K562 (cell line): ENCODE measurements around the gene CACNA1C. TPM values are rescaled to one million over a fixed set of nuclear protein-coding genes. Genes with fewer than 3 reads are reported as not detected.

ENCODE experiments used
- ATAC-seq: fragments of 200-7000 bp; cut with Tn5 transposase; 3 replicates; pipeline ENCODE4 v1.9.1; 2020; ENCODE audit warnings: moderate library complexity
- BruUV-seq: library from RNA; stranded (reverse); fragments of 400-500 nt; replicated peaks from 2 replicates; lab custom pipeline; 2021; lab: Mats Ljungman, UMichigan
- CTCF ChIA-PET: fragments of 300-600 bp; formaldehyde crosslinking; extraction: SDS; loops from one replicate; lab custom pipeline; 2021; ENCODE audit warnings: low intra/inter-chr PET ratio; lab: Yijun Ruan, JAX
- POLR2A ChIA-PET: fragments of 300-600, 350-650 bp; sonication (Branson Sonifier 250); formaldehyde crosslinking; extraction: SDS; loops from one replicate; lab custom pipeline; 2021; ENCODE audit warnings: antibody characterized with exemption, inconsistent platforms; lab: Yijun Ruan, JAX
- DNase-seq, 4 experiments: peaks; one replicate each; pipeline versions ENCODE4 v3.0.0 to v3.0.0-alpha.2; 2011 to 2018; ENCODE audit warnings: low spot score in 3 of 4, mixed read lengths in 3 of 4; ENCODE audit errors: extremely low read depth in 1 of 4
- FAIRE-seq: peaks from 2 replicates; lab custom pipeline; 2011; peaks lifted over from hg19 to GRCh38; lab: Jason Lieb, UNC
- H2AFZ ChIP-seq: 2 replicates; pipeline ENCODE4 v1.6.0; 2011; ENCODE audit warnings: low read depth, low read length, control low read depth, inconsistent platforms
- H3K27ac ChIP-seq: fragments of 200-600 bp; 3 replicates; pipeline ENCODE4 v1.8.0; 2011; ENCODE audit warnings: low read depth, mild to moderate bottlenecking, control low read depth, inconsistent platforms, low read length, moderate library complexity, mixed read lengths; ENCODE audit errors: extremely low read depth
- H3K27me3 ChIP-seq, 2 experiments: fragments of 300-600 bp in 1 of 2; 2 replicates in 1 of 2; 3 replicates in 1 of 2; pipeline versions ENCODE4 v1.6.0 to v1.8.0; 2011; ENCODE audit warnings: inconsistent platforms in 2 of 2, low read length in 2 of 2, mild to moderate bottlenecking in 1 of 2, mixed read lengths in 1 of 2, moderate library complexity in 1 of 2; ENCODE audit not compliant: control insufficient read depth in 2 of 2, insufficient read depth in 2 of 2
- H3K36me3 ChIP-seq: fragments of 300-600 bp; 3 replicates; pipeline ENCODE4 v1.8.0; 2011; ENCODE audit warnings: mild to moderate bottlenecking, low read length, inconsistent platforms; ENCODE audit not compliant: control insufficient read depth, insufficient read depth
- H3K4me1 ChIP-seq, 2 experiments: fragments of 200-600 bp in 1 of 2; replicated peaks in 1 of 2; 2 replicates in 1 of 2; 3 replicates in 1 of 2; pipeline versions ENCODE4 v1.5.1 to v1.8.0; 2011; ENCODE audit warnings: inconsistent platforms in 2 of 2, low read length in 2 of 2, mild to moderate bottlenecking in 1 of 2, mixed read lengths in 1 of 2, moderate library complexity in 1 of 2; ENCODE audit not compliant: control insufficient read depth in 2 of 2, insufficient read depth in 2 of 2
- H3K4me2 ChIP-seq: 2 replicates; pipeline ENCODE4 v1.6.1; 2011; ENCODE audit warnings: low read length, control low read depth, inconsistent platforms, mixed read lengths; ENCODE audit not compliant: insufficient read depth
- H3K4me3 ChIP-seq: fragments of 200-600 bp; sonication (generic), shearing (Covaris generic); 2 replicates; pipeline ENCODE4 v1.5.1; 2016; ENCODE audit warnings: control low read depth, inconsistent platforms
- H3K79me2 ChIP-seq: fragments of 200-600 bp; 3 replicates; pipeline ENCODE4 v1.8.0; 2011; ENCODE audit warnings: low read length, inconsistent platforms; ENCODE audit not compliant: control insufficient read depth, insufficient read depth
- H3K9ac ChIP-seq, 2 experiments: 2 replicates each; pipeline versions ENCODE4 v1.6.0 to v1.6.1; 2011; ENCODE audit warnings: low read depth in 2 of 2, low read length in 2 of 2, control low read depth in 1 of 2, inconsistent platforms in 1 of 2, mild to moderate bottlenecking in 1 of 2, mixed read lengths in 1 of 2; ENCODE audit not compliant: insufficient read depth in 1 of 2
- H3K9me1 ChIP-seq: one replicate; pipeline ENCODE4 v1.6.0; 2011; ENCODE audit warnings: inconsistent platforms, mild to moderate bottlenecking, low read length, moderate library complexity; ENCODE audit not compliant: control insufficient read depth, insufficient read depth
- H3K9me3 ChIP-seq: replicated peaks from 2 replicates; pipeline ENCODE4 v1.5.1; 2011; ENCODE audit warnings: low read depth, low read length, inconsistent platforms; ENCODE audit not compliant: control insufficient read depth, insufficient read depth
- H4K20me1 ChIP-seq: replicated peaks from 2 replicates; pipeline ENCODE4 v1.6.1; 2011; ENCODE audit warnings: low read length, inconsistent platforms, mixed read lengths; ENCODE audit not compliant: control insufficient read depth, insufficient read depth
- GABPB2 ChIP-seq: fragments of 250-450 bp; sonication (Bioruptor Pico); conservative IDR thresholded peaks from 2 replicates; pipeline ENCODE4 v1.5.1; 2021; ENCODE audit warnings: mild to moderate bottlenecking
- RB1 ChIP-seq: fragments of 450-650 bp; IDR thresholded peaks from 2 replicates; pipeline ENCODE4 v1.6.1; 2017; ENCODE audit warnings: low read depth, mild to moderate bottlenecking
- RFX1 ChIP-seq: fragments of 450-650 bp; IDR thresholded peaks from 2 replicates; pipeline ENCODE4 v1.6.1; 2016; ENCODE audit warnings: mild to moderate bottlenecking, moderate library complexity
- SMARCB1 ChIP-seq: IDR thresholded peaks from 2 replicates; pipeline ENCODE4 v1.6.1; 2011; ENCODE audit warnings: improper control_type of control experiment, low read depth; ENCODE audit not compliant: insufficient read length
- SOX6 ChIP-seq: fragments of 450-650 bp; IDR thresholded peaks from 2 replicates; pipeline ENCODE4 v1.6.1; 2014; ENCODE audit warnings: mild to moderate bottlenecking
- TARDBP ChIP-seq: fragments of 450-650 bp; IDR thresholded peaks from 2 replicates; pipeline ENCODE4 v1.6.1; 2016
- XRCC4 ChIP-seq: IDR thresholded peaks from one replicate; pipeline ENCODE4 v1.6.1; 2011; ENCODE audit not compliant: insufficient read depth, insufficient read length; ENCODE audit errors: extremely low read depth
- ZBTB1 ChIP-seq: sonication (generic); formaldehyde crosslinking; IDR thresholded peaks from 2 replicates; pipeline ENCODE4 v1.8.1; 2023; ENCODE audit warnings: missing genetic modification reagents, low read depth, mild to moderate bottlenecking, borderline replicate concordance
- ZFP30 ChIP-seq: fragments of 250-450 bp; sonication (Bioruptor Pico); IDR thresholded peaks from 2 replicates; pipeline ENCODE4 v1.8.0; 2022; ENCODE audit warnings: moderate library complexity, mild to moderate bottlenecking, inconsistent platforms, borderline replicate concordance
- ZFX ChIP-seq: sonication (generic); formaldehyde crosslinking; IDR thresholded peaks from 2 replicates; pipeline ENCODE4 v1.8.0; 2022; ENCODE audit warnings: mild to moderate bottlenecking, missing genetic modification reagents, moderate library complexity
- WGBS: fragments of 100-300 bp; shearing (Covaris generic); methylation state at CpG from one replicate; pipeline ENCODE4 v1.1.6; 2016; ENCODE audit warnings: low coverage, mixed read lengths; ENCODE audit not compliant: insufficient coverage; ENCODE audit errors: missing lambda C conversion rate; 5-methylcytosine and 5-hydroxymethylcytosine counted together
- in situ Hi-C: fragments of 300-500 bp; cut with MboI; formaldehyde crosslinking; loops from 4 replicates; pipeline ENCODE4 v1.15.0; 2018; ENCODE audit warnings: inconsistent platforms, mixed read lengths
- intact Hi-C: fragments of 100-400 bp; cut with micrococcal nuclease; formaldehyde crosslinking; loops from 2 replicates; pipeline ENCODE4 v1.14.2; 2022
- polyA plus RNA-seq, 8 experiments: library from polyadenylated mRNA; depleted of rRNA in 4 of 8; stranded (reverse) in 5 of 8; unstranded in 3 of 8; fragments of >200 nt; fragmentation: Nextera tagmentation in 2 of 8; fragmentation: Illumina TruSeq in 1 of 8; extraction: Ambion mirVana in 2 of 8; extraction: Trizol in 1 of 8; gene quantifications; 2 replicates each; pipeline versions ENCODE4 v1.2.1 to v1.2.3, GENCODE V29; 2011 to 2014; ENCODE audit warnings: inconsistent platforms in 1 of 8, missing spikeins in 1 of 8
- total RNA-seq, 7 experiments: library from RNA; depleted of rRNA in 6 of 7; stranded (reverse); fragments of >200 nt in 6 of 7; fragmentation: Illumina TruSeq in 2 of 7; extraction: Trizol in 2 of 7; gene quantifications; 2 replicates each; pipeline versions ENCODE4 v1.2.1 to v1.2.3, GENCODE V29; 2011 to 2021; ENCODE audit warnings: low replicate concordance in 1 of 7

The CACNA1C gene
- total and polyA plus RNA-seq, 9 of the 15 experiments (the other 6 are each of a cell fraction or from before 2014, with no cell fraction given): not detected

DNA sequence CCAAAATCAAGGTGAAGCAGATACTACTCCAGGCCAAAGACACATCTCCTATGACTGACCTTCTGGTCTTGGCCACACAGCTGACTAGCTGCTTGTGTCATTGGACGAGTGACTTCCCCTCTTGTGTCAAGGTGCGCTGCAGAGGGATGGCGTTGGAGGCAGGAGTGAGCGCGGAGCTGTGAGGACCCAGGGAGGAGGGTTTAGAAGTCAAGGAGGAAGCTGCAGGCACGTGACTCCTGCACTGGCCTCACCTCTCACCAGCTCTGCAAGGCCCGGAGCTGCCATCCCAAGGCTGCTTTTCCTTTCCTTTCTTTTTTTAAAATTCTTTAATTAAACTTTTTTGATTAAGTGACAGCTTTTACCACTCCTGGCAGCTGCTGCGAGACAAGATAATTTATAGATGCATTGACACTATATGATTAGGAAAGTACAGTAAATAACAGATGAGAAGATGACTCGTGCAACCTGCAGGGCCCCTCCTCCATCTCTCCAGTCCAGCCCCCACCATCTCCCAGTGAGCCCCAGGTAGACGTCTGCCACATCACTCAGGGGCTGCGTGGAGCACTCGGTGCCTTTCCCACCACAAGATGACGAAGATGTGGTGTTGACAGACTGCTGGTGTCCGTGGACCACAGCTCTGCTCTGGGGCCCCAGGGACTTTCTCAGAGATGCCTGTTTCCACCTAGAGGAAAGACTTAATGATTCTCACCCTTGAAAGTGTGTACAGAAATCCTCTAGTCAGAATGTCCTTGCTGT, 350.6 kb downstream of the CACNA1C start:
- DNase-seq: no peak
- Histone ChIP-seq H3K9me1 (no peaks in the 10 kb centered on the region), H3K4me2 (no peak overlapping the region), H4K20me1 (no peaks in the 10 kb centered on the region), H3K27ac (no peak overlapping the region)
- WGBS: 0% methylated on average over 11 of the region's 14 CpGs
- TF ChIP-seq RB1 (no peak), ZFP30 (CRISPR knock-in tag) (no peak), RFX1 (no peak), GABPB2 (no peak), ZFX (CRISPR knock-in tag) (no peak), TARDBP (no peak), XRCC4 (no peak), SOX6 (no peak), ZBTB1 (no peak), SMARCB1 (no peak)
- TF ChIP-seq, all 486 proteins: peak for 0
- H3K4me3 ChIP-seq: no peak overlapping the region
- FAIRE-seq (no peak), ATAC-seq (no peak)
- H3K79me2 ChIP-seq: no peaks in the 10 kb centered on the region
- H2AFZ ChIP-seq: no peak overlapping the region
- no peaks in the 10 kb centered on the region for H3K36me3 ChIP-seq
- no peaks in the 10 kb centered on the region for H3K4me1 ChIP-seq
- CTCF ChIA-PET: no interaction called here
- BruUV-seq: no TSS peak
- POLR2A ChIA-PET: no interaction called here
- in situ Hi-C loops (no loop called here), intact Hi-C loops (no loop called here)
- H3K9ac ChIP-seq: no peak overlapping the region
- no peaks in the 10 kb centered on the region for H3K9me3 ChIP-seq
- no peaks in the 10 kb centered on the region for H3K27me3 ChIP-seq
